NK-92 (cell line): ENCODE results near the gene PEX14.
"Not testable (repeated sequence)": the region's sequence is repeated elsewhere in the genome, so short reads cannot be mapped to it uniquely, and the experiment has no call there.

ENCODE experiments used
- DNase-seq: peaks from one replicate; lab custom pipeline; 2025; ENCODE audit not compliant: unreplicated experiment; lab: John Stamatoyannopoulos, UW

Gene PEX14, protein sequence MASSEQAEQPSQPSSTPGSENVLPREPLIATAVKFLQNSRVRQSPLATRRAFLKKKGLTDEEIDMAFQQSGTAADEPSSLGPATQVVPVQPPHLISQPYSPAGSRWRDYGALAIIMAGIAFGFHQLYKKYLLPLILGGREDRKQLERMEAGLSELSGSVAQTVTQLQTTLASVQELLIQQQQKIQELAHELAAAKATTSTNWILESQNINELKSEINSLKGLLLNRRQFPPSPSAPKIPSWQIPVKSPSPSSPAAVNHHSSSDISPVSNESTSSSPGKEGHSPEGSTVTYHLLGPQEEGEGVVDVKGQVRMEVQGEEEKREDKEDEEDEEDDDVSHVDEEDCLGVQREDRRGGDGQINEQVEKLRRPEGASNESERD

DNA sequence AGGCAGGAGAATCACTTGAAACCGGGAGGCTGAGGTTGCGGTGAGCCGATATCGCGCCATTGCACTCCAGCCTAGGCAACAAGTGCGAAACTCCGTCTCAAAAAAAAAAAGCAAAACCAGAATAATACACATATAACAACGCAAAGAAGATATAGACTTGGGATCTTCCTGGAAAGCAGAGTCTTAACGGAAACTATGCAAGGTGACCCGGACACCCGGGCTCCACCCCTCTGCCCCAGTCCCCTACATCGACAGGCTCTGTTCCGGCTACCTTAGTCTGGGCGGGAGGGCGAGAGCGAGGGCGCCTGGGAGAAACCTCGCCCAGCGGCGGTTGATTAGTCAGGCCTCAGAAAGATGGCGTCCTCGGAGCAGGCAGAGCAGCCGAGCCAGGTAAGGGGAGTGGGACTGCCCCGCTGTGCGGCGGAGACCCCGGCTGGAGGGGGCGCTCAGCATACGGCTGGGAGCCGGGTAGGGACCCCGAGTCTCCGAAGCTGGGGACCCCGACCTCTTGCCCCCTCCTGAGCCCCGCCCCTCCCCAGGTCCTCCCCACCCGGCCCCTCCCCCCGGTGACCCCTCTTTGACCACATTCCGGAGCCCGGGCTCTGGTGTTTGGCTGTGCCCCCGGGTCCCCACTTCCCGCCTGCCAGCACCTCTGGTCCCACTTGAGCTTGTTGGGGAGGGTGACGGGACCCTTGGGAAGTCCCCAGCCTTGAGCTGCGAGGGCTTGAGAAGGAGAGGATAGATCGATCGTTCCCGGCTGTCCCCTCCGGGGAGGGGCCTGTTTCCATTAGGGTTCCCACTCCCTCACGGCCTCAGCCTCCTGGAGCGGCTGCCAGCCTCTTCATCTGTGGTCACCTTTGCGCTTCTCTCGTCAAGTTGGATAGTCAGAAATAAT lies at the start of gene PEX14:
Gene PEX14 (plus strand): TSS at position 338 of the 895 bp plus-strand sequence. CDS start 17 bp downstream, at position 355.
- no peak for DNase-seq

DNA sequence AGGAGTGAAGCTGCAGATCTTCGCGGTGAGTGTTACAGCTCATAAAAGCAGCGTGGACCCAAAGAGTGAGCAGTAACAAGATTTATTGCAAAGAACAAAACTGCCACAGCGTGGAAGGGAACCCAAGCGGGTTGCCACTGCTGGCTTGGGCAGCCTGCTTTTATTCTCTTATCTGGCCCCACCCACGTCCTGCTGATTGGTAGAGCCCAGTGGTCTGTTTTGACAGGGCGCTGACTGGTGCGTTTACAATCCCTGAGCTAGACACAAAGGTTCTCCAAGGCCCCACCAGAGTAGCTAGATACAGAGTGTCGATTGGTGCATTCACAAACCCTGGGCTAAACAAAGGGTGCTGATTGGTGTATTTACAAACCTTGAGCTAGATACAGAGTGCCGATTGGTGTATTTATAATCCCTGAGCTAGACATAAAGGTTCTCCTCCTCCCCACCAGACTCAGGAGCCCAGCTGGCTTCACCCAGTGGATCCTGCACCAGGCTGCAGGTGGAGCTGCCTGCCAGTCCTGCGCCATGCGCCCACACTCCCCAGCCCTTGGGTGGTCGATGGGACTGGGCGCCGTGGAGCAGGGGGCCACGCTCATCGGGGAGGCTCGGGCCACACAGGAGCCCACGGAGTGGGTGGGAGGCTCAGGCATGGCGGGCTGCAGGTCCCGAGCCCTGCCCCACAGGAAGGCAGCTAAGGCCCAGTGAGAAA lies 48.8 kb upstream of the PEX14 start:
- DNase-seq = not testable (repeated sequence)

DNA sequence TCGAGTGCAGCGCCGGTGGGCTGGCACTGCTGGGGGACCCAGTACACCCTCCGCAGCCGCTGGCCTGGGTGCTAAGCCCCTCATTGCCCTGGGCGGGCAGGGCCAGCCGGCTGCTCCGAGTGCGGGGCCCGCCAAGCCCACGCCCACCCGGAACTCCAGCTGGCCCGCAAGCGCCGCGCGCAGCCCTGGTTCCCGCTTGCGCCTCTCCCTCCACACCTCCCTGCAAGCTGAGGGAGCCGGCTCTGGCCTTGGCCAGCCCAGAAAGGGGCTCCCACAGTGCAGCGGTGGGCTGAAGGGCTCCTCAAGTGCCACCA lies 48.3 kb upstream of the PEX14 start:
- DNase-seq = not testable (repeated sequence)

DNA sequence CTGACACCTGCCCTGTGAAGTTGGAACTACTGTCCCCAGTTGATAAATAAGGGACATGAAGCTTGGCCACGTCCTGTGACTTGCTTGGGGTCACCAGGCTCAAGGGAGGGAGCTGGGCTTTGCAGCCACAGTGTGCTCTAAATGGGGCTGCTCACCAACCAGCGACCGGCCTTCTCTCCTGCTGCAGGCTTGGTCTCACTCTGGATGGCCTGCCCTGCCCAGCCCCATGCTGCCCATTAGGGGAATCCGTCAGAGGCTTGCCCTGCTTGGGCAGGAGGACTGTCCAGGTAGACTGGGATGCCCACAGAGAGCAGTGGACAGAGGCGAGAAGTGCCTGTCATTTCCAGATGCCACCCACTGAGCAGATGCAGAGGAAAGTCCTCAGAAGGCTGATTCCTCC lies 45.8 kb upstream of the PEX14 start:
- no peak for DNase-seq

DNA sequence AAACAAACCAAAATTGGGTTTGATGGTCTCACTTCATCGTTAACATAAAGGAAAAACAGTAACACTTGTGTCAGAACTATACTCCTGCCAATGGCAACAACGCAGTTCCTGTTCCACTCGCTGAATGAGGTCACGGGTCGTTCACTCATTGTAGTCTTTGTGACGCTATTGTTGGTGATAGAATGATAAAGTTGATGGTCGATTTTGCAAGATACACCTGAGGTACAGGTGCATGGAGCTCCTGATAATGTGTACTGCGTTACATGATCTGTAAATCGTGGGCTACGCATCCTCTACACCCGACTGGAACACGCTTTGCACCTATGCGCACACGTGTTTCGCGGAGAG lies 44.9 kb upstream of the PEX14 start:
- no peak for DNase-seq

DNA sequence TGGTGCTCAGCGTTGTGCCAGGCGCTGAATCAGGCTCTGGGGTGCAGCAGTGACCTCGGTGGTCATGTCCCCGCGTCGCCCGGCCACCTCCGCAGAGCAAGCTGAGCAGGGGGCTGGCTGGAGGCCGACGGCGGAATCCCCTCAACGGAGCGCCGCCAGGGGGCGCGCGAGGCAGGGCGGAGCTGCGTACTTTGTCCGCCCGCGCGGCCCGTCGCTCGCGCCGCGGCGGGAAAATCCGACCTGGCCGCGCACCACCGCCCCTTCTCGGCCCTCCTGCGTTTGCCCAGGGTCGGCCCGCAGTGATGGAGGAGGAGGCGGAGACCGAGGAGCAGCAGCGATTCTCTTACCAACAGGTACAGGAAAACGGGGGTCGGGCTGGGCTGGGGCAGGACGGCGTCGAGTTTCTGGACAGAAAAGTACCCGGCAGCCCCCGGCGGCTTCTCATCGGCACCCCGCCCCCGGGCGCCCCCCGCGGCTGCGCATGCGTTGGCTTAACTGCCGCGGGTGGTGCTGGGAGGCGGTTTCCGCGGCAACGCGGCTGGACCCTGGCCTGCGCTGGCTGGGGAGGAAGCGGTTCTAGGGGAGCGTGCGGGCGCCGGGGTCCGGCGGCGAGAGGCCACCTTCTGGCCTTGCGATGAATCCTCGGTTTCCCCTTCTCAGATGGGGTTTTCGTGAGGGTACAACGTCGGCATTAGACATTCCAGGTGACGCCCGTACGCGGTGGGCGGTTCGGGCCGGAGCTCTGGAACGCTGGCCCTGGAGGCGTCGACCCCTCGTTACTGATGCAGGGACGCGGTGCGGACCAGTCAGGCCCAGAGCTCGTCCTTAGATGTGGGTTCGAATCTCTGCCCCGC lies 44.3 kb upstream of the PEX14 start, which contains the start of gene CENPS:
Gene CENPS (plus strand): TSS at position 218 of the 854 bp plus-strand sequence. CDS start 85 bp downstream, at position 303.
- peak; percentile 37 for DNase-seq

DNA sequence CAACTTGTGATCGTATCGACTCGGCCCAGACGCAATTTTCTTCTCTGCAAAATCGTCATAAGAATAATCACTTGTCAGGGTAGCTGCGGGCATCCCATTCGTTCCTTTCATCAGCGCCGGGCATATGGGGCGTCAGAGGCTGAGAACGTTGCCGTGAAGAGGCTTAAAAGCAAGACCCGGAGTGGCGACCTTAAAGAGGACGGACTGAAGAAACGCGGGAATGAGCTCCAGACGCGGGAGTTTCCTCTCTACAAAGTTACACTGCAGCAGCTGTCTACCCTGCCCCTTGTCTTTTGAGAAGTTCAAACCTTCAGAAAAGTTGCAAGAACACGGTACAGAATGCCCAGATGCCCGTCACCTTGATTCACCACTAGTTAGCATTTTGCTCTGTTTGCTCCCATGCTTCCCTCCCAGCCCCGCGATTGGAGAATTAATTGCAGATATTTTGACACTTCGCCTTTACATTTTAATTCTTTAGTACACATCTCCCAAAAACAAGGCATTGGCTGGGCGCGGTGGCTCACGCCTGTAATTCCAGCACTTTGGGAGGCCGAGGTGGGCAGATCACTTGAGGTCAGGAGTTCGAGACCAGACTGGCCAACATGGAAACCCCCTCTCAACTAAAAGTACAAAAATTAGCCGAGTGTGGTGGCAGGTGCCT lies 43.5 kb upstream of the PEX14 start:
- no peak for DNase-seq

DNA sequence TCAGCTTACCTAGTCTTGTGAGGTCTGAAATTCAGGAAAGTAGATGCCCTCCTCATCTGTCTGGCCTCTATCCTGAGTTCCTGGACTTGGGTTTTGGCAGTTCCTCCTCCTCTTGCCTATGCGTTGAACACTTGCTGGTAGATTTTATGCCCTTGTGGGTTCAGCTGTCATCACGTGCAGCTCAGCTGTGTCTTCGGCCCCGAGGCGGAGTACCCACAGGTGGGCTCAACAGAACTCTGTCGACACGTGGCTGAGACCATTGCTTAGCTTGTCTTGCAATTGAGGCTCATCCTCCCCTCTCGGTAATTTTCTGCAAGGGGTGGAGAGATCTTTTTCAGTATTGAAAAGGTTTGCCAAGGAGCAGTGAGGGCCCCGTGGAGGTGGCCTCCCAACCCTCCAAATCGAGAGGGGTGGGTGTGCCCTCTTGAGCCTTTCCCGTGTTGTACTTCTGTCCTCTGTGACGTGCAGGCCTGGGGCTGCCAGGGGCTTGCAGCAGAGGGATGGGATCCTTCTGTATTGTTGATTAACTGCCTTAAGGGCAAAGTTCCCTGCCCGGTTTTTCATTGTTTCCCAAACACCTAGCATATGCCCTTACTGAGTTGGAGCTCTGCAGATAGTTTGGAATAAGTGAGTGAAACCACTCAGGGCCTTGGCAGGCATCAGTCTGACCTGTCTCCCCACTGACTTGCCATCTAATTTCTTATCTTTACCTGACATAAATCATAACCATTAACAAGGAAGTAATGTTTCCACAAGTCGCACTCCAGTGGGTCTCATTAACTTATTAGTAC lies 41.6 kb upstream of the PEX14 start:
- no peak for DNase-seq

DNA sequence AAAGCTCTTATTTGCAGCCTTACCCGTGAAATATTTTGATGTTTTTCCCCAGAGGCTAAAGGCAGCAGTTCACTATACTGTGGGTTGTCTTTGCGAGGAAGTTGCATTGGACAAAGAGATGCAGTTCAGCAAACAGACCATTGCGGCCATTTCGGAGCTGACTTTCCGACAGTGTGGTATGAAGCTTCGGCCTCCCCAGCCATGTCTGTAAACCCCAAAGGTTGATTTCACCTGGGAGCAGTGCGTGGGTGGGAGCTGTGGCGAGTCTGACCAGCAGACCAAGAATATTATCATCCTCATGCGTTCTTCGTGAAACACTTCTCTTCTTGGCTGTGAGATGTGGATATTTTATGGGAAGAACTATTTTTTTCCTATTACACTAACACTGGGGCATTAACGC lies 41.0 kb upstream of the PEX14 start:
- no peak for DNase-seq

DNA sequence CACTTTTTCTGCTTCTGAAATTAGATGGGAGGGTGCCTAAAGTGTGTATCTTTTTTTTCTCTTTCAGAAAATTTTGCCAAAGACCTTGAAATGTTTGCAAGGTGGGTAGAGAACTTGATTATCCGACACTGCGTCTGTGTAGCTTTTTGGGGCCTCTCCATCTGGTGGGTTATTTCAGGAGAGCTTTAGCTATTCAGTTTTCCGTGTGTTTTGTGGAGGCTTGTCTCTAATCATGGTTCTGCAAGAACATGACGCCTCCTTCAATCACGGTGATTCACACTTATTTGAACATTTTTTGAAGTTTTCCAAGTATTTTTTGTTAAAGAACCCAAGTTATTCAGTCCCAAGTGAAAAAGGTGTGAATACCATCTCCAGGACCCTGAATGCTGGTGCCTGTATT lies 40.2 kb upstream of the PEX14 start:
- no peak for DNase-seq

DNA sequence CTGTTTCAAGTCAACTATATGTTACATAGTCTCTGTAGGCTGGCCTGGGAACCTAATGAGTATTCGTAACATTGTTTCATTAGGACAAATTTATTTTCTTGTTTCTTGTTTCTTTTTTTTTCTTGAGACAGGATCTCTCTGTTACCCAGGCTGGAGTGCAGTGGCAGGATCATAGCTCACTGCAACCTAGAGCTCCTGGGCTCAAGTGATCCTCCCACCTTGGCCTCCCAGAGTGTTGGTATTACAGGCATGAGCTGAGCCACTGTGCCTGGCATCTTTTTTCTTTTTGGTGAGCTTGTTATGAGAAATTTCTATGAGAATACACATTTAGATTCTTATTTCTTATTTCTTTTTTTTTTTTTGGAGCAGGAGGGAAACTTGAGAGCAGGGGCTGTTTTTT lies 37.7 kb upstream of the PEX14 start:
- no peak for DNase-seq

DNA sequence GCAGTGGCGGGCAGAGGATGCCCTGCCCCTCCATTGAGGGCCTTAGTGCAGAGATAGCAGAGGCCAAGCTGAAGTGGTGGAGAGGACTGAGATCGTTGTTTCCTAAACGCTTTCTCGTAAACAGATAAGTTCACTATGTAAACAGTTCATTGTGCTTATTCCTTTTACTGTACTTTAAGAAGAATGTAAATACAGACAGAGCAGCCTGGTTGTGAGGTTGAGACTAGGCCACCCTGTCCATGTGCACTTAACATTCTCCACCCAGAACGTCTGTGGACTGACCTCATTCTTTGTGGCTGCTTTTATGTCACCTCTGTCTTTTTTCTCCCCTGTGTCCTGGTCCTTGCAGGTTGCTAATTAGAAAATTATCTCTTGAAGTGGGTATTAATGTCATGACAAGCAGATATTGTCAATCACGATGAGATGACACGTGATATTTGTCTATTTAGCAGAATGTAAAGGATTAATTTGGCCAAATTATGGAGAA lies 36.0 kb upstream of the PEX14 start:
- DNase-seq = no peak

DNA sequence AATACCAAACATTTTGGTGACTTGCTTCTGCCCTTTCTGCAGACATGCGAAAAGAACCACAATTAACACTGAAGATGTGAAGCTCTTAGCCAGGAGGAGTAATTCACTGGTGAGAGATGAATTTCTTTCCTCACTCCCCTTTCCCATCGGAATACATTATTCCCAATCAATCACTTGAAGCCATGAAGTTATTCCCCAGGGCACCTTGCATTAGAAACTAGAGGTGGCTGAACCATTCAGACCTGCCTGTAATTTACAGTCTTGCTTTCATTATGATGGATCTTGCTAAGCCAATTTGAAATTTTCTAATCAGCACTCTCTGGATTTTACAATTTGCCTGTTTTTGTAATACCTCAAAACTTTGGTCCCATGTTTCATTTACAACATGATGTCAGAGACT lies 34.4 kb upstream of the PEX14 start:
- DNase-seq = no peak

DNA sequence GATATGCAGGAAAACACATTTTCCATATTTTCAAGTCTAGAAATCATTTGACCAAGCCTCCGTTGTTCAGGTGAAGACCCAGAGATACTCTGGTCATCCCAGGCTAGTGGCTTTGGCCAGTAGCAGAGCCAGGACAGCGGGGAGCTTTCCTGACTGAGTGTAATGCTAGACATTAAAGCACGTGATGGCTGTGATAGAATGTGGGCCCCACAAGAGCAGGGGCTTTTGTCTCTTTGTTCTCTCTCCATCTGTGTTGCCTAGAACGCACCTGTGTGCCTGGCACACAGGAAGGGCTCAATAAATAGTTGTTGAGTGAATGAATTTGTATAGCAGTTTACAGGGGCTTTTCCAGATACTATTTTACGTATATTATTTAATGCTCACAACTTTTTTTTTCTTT lies 34.0 kb upstream of the PEX14 start:
- DNase-seq = no peak

DNA sequence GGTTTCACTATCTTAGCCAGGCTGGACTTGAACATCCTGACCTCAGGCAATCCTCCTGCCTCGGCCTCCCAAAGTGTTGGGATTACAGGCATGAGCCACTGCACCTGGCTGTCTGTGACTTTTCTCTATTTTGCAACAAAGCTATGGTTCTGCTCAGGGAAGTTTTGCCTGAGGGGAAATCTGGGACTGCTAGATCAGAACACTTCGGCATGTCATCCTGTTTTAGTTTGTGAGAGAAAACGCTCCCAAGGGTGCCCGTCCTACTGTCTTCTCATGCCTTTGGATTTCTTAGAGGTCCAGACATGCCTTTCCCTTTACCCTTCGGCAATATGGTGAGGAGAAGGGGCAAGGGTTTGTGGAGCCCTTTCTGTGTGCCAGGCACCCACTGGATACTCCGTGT lies 30.5 kb upstream of the PEX14 start:
- DNase-seq = no peak

DNA sequence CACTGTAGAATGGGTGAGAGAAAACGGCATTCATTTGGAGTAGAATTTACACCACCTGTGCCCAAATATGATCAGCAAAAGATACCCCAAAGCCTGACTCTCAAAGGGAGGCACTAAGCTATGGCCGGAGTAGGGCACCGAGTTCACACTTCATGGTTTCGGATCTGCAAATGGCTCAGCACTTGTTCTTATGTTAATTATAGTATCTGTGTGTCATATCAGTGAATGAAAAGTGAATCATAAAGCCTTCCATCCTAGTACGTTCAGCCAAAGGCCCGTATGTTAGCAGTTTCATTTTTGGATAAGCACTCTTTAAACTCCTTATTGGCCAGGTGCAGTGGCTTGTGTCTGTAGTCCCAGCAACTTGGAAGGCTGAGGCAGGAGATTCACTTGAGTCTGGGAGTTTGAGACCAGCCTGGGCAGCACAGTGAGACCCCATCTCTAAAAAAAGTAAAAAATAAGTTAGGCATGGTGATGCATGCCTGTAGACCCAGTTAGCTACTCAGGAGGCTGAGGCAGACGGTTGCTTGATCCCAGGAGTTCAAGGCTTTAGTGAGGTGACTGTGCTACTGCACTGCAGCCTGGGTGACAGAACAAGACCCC lies 29.9 kb upstream of the PEX14 start:
- DNase-seq = no peak

DNA sequence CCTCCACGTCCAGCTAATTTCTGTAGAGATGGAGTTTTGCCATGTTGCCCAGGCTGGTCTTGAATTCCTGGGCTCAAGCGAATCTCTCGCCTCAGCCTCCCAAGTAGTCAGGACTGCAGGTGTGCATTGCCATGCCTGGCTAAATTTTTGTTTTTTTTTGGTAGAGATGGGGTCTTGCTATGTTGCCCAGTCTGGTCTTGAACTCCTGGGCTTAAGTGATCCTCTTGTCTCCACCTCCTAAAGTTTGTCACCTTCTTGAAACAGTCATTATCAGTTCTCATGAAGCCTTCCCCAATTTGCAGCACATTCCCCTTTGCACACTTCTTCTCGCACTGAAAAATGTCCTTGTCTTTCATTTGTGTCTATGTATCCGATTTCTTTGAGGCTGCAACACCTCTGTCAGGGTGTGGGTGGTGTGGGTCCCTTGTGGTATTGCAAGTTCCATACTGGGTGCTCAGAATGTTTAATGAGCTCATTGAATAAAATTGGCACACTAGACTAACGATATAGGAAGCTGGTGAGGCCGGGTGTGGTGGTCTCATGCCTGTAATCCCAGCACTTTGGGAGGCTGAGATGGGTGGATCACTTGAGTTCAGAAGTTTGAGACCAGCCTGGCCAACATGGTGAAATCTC lies 27.8 kb upstream of the PEX14 start:
- DNase-seq = no peak

DNA sequence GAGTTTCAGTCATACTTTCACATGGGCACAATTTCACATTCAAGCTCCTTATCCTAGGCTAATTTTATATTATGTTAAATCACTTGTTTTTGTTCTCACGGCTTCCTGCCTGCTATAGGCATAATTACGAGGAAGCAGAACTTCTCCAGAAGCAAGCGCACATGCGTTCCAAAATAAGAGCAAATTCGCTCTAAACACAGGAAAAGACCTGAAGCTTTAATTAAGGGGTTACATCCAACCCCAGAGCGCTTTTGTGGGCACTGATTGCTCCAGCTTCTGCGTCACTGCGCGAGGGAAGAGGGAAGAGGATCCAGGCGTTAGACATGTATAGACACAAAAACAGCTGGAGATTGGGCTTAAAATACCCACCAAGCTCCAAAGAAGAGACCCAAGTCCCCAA lies 25.0 kb upstream of the PEX14 start, which contains the start of gene CORT:
Gene CORT (plus strand): TSS at position 281 of the 400 bp plus-strand sequence. CDS start 193 bp downstream, outside the sequence.
- no peak for DNase-seq
